GM21360 (cell line): ENCODE measurements around the gene IFNLR1.

Source experiments
- ATAC-seq: cut with Tn5 transposase; IDR thresholded peaks from one replicate; pipeline ENCODE4 v1.9.1; 2021; ENCODE audit warnings: mild to moderate bottlenecking, moderate library complexity; ENCODE audit not compliant: unreplicated experiment

IFNLR1 gene

GRCh38 chr1:24178407-24178806 is 8.7 kb downstream of the IFNLR1 start:
- ATAC-seq = no peak

GRCh38 chr1:24177161-24177560 is 9.9 kb downstream of the IFNLR1 start:
- ATAC-seq = no peak

- no peak for ATAC-seq
Observed at GRCh38 chr1:24175033-24175755, 11.9 kb downstream of the IFNLR1 start.

- no peak for ATAC-seq
Observed at GRCh38 chr1:24173638-24174575, 13.2 kb downstream of the IFNLR1 start.

- ATAC-seq = no peak
Observed at GRCh38 chr1:24172598-24172997, 14.5 kb downstream of the IFNLR1 start.

- no peak for ATAC-seq
Observed at GRCh38 chr1:24169286-24169685, 17.8 kb downstream of the IFNLR1 start.

- ATAC-seq = no peak
Observed at GRCh38 chr1:24168245-24168644, 18.8 kb downstream of the IFNLR1 start.

GRCh38 chr1:24167008-24167407 is 20.1 kb downstream of the IFNLR1 start:
- ATAC-seq = no peak

GRCh38 chr1:24165500-24165899 is 21.6 kb downstream of the IFNLR1 start:
- ATAC-seq = no peak

- no peak for ATAC-seq
Observed at GRCh38 chr1:24164004-24164403, 23.1 kb downstream of the IFNLR1 start.

- no peak for ATAC-seq
Observed at GRCh38 chr1:24162201-24162600, 24.9 kb downstream of the IFNLR1 start.

GRCh38 chr1:24161270-24161669 is 25.8 kb downstream of the IFNLR1 start:
- ATAC-seq = no peak

GRCh38 chr1:24159366-24159765 is 27.7 kb downstream of the IFNLR1 start:
- ATAC-seq = no peak

- no peak for ATAC-seq
Observed at GRCh38 chr1:24157918-24158481, 29.1 kb downstream of the IFNLR1 start.

- no peak for ATAC-seq
Observed at GRCh38 chr1:24156542-24157260, 30.4 kb downstream of the IFNLR1 start.

- ATAC-seq = no peak
Observed at GRCh38 chr1:24155011-24155782, 31.9 kb downstream of the IFNLR1 start.

- ATAC-seq = no peak
Observed at GRCh38 chr1:24154215-24154614, 32.9 kb downstream of the IFNLR1 start.

- no peak for ATAC-seq
Observed at GRCh38 chr1:24152631-24153494, 34.2 kb downstream of the IFNLR1 start.

- ATAC-seq = no peak
Observed at GRCh38 chr1:24151175-24151533, 35.9 kb downstream of the IFNLR1 start.
